Activated naive CD4-positive, alpha-beta T cell treated with Interleukin-2 at 50 U/mL for 16 hours (primary cell): Measurements from ENCODE around the gene GCC2.
A peak's percentile ranks its signal among the peaks of the same experiment; 100 is the strongest.
"Not testable (repeated sequence)": the region's sequence is repeated elsewhere in the genome, so short reads cannot be mapped to it uniquely, and the experiment has no call there.

Source experiments
- DNase-seq: peaks from one replicate; pipeline ENCODE4 v3.0.0-alpha.2; 2020

GCC2 gene

GRCh38 chr2:108448678-108449409 lies at the start of gene GCC2:
Gene GCC2 (plus strand): TSS chr2:108449206. CDS start chr2:108449275, 69 bp downstream.
- peak; percentile 97 for DNase-seq

- no peak for DNase-seq
These were observed 49.5 kb upstream of the GCC2 start for GRCh38 chr2:108399479-108399878.

GRCh38 chr2:108401800-108402199 lies 47.2 kb upstream of the GCC2 start:
- no peak for DNase-seq

GRCh38 chr2:108403494-108403893 lies 45.5 kb upstream of the GCC2 start:
- no peak for DNase-seq

GRCh38 chr2:108404784-108405397 lies 44.1 kb upstream of the GCC2 start:
- no peak for DNase-seq

- no peak for DNase-seq
These were observed 40.9 kb upstream of the GCC2 start for GRCh38 chr2:108407864-108408729.

- no peak for DNase-seq
These were observed 39.2 kb upstream of the GCC2 start for GRCh38 chr2:108409768-108410167.

GRCh38 chr2:108412995-108413710 lies 35.9 kb upstream of the GCC2 start:
- DNase-seq = no peak

- DNase-seq = no peak
These were observed 35.3 kb upstream of the GCC2 start for GRCh38 chr2:108413711-108414095.

GRCh38 chr2:108414256-108414876 lies 34.6 kb upstream of the GCC2 start:
- no peak for DNase-seq

- no peak for DNase-seq
These were observed 34.1 kb upstream of the GCC2 start for GRCh38 chr2:108414945-108415344.

GRCh38 chr2:108417254-108417653 lies 31.8 kb upstream of the GCC2 start:
- no peak for DNase-seq

- no peak for DNase-seq
These were observed 30.6 kb upstream of the GCC2 start for GRCh38 chr2:108418416-108418815.

GRCh38 chr2:108423067-108423466 lies 25.9 kb upstream of the GCC2 start:
- DNase-seq = no peak

- DNase-seq = no peak
These were observed 25.3 kb upstream of the GCC2 start for GRCh38 chr2:108423502-108424251.

GRCh38 chr2:108428286-108429009 lies 20.6 kb upstream of the GCC2 start:
- no peak for DNase-seq

- not testable (repeated sequence) for DNase-seq
These were observed 13.4 kb upstream of the GCC2 start for GRCh38 chr2:108435578-108435977.

- no peak for DNase-seq
These were observed 12.0 kb upstream of the GCC2 start for GRCh38 chr2:108436976-108437375.

GRCh38 chr2:108441712-108442111 lies 7.3 kb upstream of the GCC2 start:
- DNase-seq = no peak

GRCh38 chr2:108444941-108445840 lies 3.8 kb upstream of the GCC2 start:
- no peak for DNase-seq
